Hepatocyte (in vitro differentiated cells): ENCODE data around the gene NDUFA7. TPM values are rescaled to one million over a fixed set of nuclear protein-coding genes. Genes with fewer than 3 reads are reported as not detected.

Experiments
- DNase-seq: peaks from one replicate; pipeline ENCODE4 v3.0.0-alpha.2; 2016; ENCODE audit warnings: low spot score
- H2AFZ ChIP-seq: fragments of 200-600 bp; sonication (generic); 2 replicates; pipeline ENCODE4 v1.6.0; 2016; ENCODE audit warnings: antibody characterized with exemption, mild to moderate bottlenecking
- H3K27ac ChIP-seq: fragments of 200-600 bp; sonication (generic); 2 replicates; pipeline ENCODE4 v1.5.1; 2016; ENCODE audit warnings: mild to moderate bottlenecking
- H3K27me3 ChIP-seq: fragments of 200-600 bp; sonication (generic); 2 replicates; pipeline ENCODE4 v1.6.1; 2016
- H3K36me3 ChIP-seq: fragments of 200-600 bp; sonication (generic); replicated peaks from 2 replicates; pipeline ENCODE4 v1.5.1; 2016; ENCODE audit warnings: low read depth; ENCODE audit not compliant: insufficient read depth
- H3K4me1 ChIP-seq: fragments of 200-600 bp; sonication (generic); 2 replicates; pipeline ENCODE4 v1.5.1; 2016; ENCODE audit warnings: mild to moderate bottlenecking, moderate library complexity; ENCODE audit not compliant: insufficient read depth
- H3K4me2 ChIP-seq: fragments of 200-600 bp; sonication (generic); 2 replicates; pipeline ENCODE4 v1.6.0; 2016
- H3K4me3 ChIP-seq: fragments of 200-600 bp; sonication (generic); 2 replicates; pipeline ENCODE4 v1.5.1; 2016; ENCODE audit warnings: mild to moderate bottlenecking
- H3K79me2 ChIP-seq: fragments of 200-600 bp; sonication (generic); 2 replicates; pipeline ENCODE4 v1.6.0; 2017; ENCODE audit warnings: mild to moderate bottlenecking
- H3K9me2 ChIP-seq: fragments of 200-600 bp; sonication (generic); replicated peaks from 2 replicates; pipeline ENCODE4 v1.6.0; 2017; ENCODE audit warnings: mild to moderate bottlenecking; ENCODE audit not compliant: insufficient read depth
- H3K9me3 ChIP-seq: fragments of 200-600 bp; sonication (generic); 2 replicates; pipeline ENCODE4 v1.5.1; 2016; ENCODE audit warnings: low read depth, mild to moderate bottlenecking
- H4K20me1 ChIP-seq: fragments of 200-600 bp; sonication (generic); 2 replicates; pipeline ENCODE4 v1.6.0; 2016; ENCODE audit warnings: mild to moderate bottlenecking; ENCODE audit not compliant: insufficient read depth, poor library complexity, severe bottlenecking
- EZH2 ChIP-seq: fragments of 200-600 bp; sonication (generic); IDR thresholded peaks from 2 replicates; pipeline ENCODE4 v1.6.1; 2016; ENCODE audit warnings: antibody characterized with exemption, mild to moderate bottlenecking, borderline replicate concordance
- EZH2phosphoT487 ChIP-seq: fragments of 200-600 bp; sonication (generic); IDR thresholded peaks from one replicate; pipeline ENCODE4 v1.6.1; 2018; ENCODE audit warnings: antibody characterized with exemption, mild to moderate bottlenecking, low read depth, moderate library complexity; ENCODE audit not compliant: unreplicated experiment, severe bottlenecking
- WGBS: methylation state at CpG from one replicate; pipeline ENCODE4 v1.1.6; 2016; ENCODE audit warnings: low lambda C conversion rate; ENCODE audit errors: missing lambda C conversion rate; 5-methylcytosine and 5-hydroxymethylcytosine counted together
- polyA plus RNA-seq: library from polyadenylated mRNA; unstranded; fragments of >200 nt; fragmentation: Nextera tagmentation; extraction: Ambion mirVana; gene quantifications from 2 replicates; pipeline ENCODE4 v1.2.1, GENCODE V29; 2016
- total RNA-seq: library from RNA; depleted of rRNA; stranded (reverse); fragments of >200 nt; gene quantifications from 2 replicates; pipeline ENCODE4 v1.2.3, GENCODE V29; 2014
- TF ChIP-seq, protein P1 (sequence below): fragments of 200-600 bp; sonication (generic); IDR thresholded peaks from 2 replicates; pipeline ENCODE4 v1.5.1; 2016; ENCODE audit warnings: antibody characterized with exemption, mild to moderate bottlenecking; ENCODE audit not compliant: poor library complexity

NDUFA7 gene
- total and polyA plus RNA-seq, 2 experiments from 2014 or later = 34.4 to 115 TPM

DNA sequence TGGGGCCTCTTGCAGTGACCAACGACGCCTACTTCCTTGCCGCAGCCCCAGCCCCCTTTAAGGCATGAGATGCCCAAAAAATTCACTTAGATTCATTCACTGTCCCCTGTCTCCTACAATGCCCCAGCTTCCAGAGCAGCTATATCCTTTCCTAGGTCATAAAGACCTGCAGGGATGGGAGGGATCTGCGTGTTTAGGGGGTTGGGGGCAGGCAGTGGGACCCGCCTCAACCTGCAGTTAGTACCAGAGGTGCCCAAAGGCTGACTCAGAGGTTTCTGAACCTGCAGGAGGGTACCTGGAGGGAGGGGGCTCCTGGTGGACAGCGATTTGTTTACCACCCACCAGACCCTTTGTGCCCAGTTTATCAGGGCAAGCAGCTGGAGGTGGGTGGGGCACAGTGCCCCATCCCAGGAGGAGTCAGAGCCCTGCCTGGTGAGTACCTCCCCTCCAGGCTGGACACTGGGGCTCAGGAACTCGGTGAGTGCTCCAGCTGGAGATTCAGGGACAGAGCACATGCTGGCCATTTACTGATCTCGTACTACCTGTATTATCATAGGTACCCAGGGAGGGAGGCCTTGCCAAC, 10.2 kb upstream of the NDUFA7 start:
- Histone ChIP-seq H4K20me1 (no peaks in the 10 kb centered on the region), H3K36me3 (no peaks in the 10 kb centered on the region), H3K4me3 (no peak overlapping the region), H3K9me2 (no peaks in the 10 kb centered on the region), H3K9me3 (no peaks in the 10 kb centered on the region), H3K27me3 (peaks cover 30% of the 10 kb centered on the region), H3K79me2 (no peaks in the 10 kb centered on the region), H3K4me2 (no peak overlapping the region), H3K4me1 (peaks cover 10% of the 10 kb centered on the region), H2AFZ (no peak overlapping the region), H3K27ac (no peak overlapping the region)
- WGBS = 78% methylated on average over 8 of the region's 8 CpGs
- TF ChIP-seq EZH2 (no peak), EZH2phosphoT487 (no peak)
- TF ChIP-seq, protein P1, sequence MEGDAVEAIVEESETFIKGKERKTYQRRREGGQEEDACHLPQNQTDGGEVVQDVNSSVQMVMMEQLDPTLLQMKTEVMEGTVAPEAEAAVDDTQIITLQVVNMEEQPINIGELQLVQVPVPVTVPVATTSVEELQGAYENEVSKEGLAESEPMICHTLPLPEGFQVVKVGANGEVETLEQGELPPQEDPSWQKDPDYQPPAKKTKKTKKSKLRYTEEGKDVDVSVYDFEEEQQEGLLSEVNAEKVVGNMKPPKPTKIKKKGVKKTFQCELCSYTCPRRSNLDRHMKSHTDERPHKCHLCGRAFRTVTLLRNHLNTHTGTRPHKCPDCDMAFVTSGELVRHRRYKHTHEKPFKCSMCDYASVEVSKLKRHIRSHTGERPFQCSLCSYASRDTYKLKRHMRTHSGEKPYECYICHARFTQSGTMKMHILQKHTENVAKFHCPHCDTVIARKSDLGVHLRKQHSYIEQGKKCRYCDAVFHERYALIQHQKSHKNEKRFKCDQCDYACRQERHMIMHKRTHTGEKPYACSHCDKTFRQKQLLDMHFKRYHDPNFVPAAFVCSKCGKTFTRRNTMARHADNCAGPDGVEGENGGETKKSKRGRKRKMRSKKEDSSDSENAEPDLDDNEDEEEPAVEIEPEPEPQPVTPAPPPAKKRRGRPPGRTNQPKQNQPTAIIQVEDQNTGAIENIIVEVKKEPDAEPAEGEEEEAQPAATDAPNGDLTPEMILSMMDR = no peak
- DNase-seq = no peak

DNA sequence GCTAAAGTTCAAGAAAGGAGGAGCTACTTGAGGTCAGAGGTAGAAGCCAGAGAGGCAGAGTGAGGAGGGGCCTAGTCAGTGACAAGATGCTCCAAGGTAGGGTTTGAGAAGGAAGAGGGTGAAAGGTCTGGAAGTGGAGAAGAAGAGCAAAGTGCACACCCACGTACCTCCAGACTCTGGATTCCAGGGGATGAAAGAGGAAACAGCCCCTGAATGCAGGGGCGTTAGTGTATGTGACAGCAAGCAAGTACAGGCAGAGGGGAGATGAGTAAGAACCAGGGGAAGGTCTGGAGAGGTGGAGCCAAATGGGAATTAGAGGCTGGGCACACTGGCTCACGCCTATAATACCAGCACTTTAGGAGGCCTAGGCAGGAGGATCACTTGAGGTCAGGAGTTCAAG, 8.8 kb upstream of the NDUFA7 start:
- H3K79me2 ChIP-seq = no peaks in the 10 kb centered on the region
- no peak overlapping the region for H2AFZ ChIP-seq
- 58% methylated on average over 3 of the region's 3 CpGs for WGBS
- no peaks in the 10 kb centered on the region for H3K9me2 ChIP-seq
- peaks cover 10% of the 10 kb centered on the region for H3K4me1 ChIP-seq
- peaks cover 24% of the 10 kb centered on the region for H3K27me3 ChIP-seq
- DNase-seq = no peak
- no peak overlapping the region for H3K27ac ChIP-seq
- TF ChIP-seq EZH2 (no peak), EZH2phosphoT487 (no peak)
- TF ChIP-seq, protein P1 = no peak
- no peak overlapping the region for H3K4me3 ChIP-seq
- no peaks in the 10 kb centered on the region for H3K36me3 ChIP-seq
- no peaks in the 10 kb centered on the region for H3K9me3 ChIP-seq
- H3K4me2 ChIP-seq = no peak overlapping the region
- no peaks in the 10 kb centered on the region for H4K20me1 ChIP-seq

DNA sequence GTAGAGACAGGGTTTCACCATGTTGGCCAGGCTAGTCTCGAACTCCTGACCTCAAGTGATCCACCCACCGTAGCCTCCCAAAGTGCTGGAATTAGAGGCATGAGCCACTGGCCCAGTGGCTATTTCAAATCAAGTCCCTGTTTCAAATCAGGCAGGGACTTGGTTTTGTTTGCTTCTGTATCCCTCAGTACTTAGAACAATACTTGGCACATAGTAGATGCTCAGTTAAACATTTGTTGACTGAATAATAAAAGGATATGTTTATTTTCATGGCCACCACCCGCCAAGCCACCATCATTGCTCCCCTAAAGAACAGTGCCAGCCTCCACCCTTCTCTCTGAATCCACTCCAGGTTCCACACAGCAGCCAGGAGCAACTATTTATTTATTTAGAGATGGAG, 4.3 kb upstream of the NDUFA7 start:
- no peak overlapping the region for H2AFZ ChIP-seq
- no peak overlapping the region for H3K4me2 ChIP-seq
- H3K9me3 ChIP-seq = no peaks in the 10 kb centered on the region
- no peak for DNase-seq
- no peak overlapping the region for H3K4me3 ChIP-seq
- peaks cover 30% of the 10 kb centered on the region for H3K79me2 ChIP-seq
- peaks cover 10% of the 10 kb centered on the region for H3K4me1 ChIP-seq
- H3K9me2 ChIP-seq = no peaks in the 10 kb centered on the region
- TF ChIP-seq EZH2 = no peak
- TF ChIP-seq, protein P1 = no peak
- no peak for TF ChIP-seq EZH2phosphoT487
- H4K20me1 ChIP-seq = peaks cover 19% of the 10 kb centered on the region
- no peaks in the 10 kb centered on the region for H3K27me3 ChIP-seq
- no peak overlapping the region for H3K27ac ChIP-seq
- 92% methylated on average over 3 of the region's 3 CpGs for WGBS
- H3K36me3 ChIP-seq = no peaks in the 10 kb centered on the region
